Adipocyte (in vitro differentiated cells): ENCODE results near the gene FREY1.

ENCODE experiments used
- DNase-seq: peaks from one replicate; pipeline ENCODE4 v3.0.0-alpha.2; 2015; ENCODE audit warnings: low read depth
- H3K27me3 ChIP-seq: replicated peaks from 2 replicates; pipeline ENCODE4 v1.7.0; 2013; ENCODE audit warnings: mild to moderate bottlenecking, low read length, moderate library complexity; ENCODE audit not compliant: control insufficient read depth, insufficient read depth
- H3K36me3 ChIP-seq: 2 replicates; pipeline ENCODE4 v1.7.0; 2013; ENCODE audit warnings: low read length, mild to moderate bottlenecking, moderate library complexity; ENCODE audit not compliant: control insufficient read depth, insufficient read depth, severe bottlenecking
- H3K4me1 ChIP-seq: 2 replicates; pipeline ENCODE4 v1.7.0; 2013; ENCODE audit warnings: mild to moderate bottlenecking, low read length, moderate library complexity; ENCODE audit not compliant: control insufficient read depth, insufficient read depth
- H3K4me3 ChIP-seq: 2 replicates; pipeline ENCODE4 v1.7.0; 2013; ENCODE audit warnings: mild to moderate bottlenecking, low read length, moderate library complexity
- H3K9ac ChIP-seq: 2 replicates; pipeline ENCODE4 v1.7.0; 2013; ENCODE audit warnings: mild to moderate bottlenecking, low read length, moderate library complexity
- H3K9me3 ChIP-seq: 2 replicates; pipeline ENCODE4 v1.7.0; 2013; ENCODE audit warnings: mild to moderate bottlenecking, low read length, moderate library complexity; ENCODE audit not compliant: control insufficient read depth

The FREY1 gene

GRCh38 chr11:45886816-45887520 lies 20.1 kb downstream of the FREY1 start:
- Histone ChIP-seq H3K4me3 (no peak overlapping the region), H3K9ac (no peak overlapping the region), H3K4me1 (no peaks in the 10 kb centered on the region), H3K9me3 (no peaks in the 10 kb centered on the region), H3K36me3 (peaks cover 11% of the 10 kb centered on the region), H3K27me3 (peaks cover 4% of the 10 kb centered on the region)
- DNase-seq = no peak

GRCh38 chr11:45885921-45886721 lies 20.9 kb downstream of the FREY1 start:
- no peak overlapping the region for H3K9ac ChIP-seq
- no peak for DNase-seq
- H3K9me3 ChIP-seq = no peaks in the 10 kb centered on the region
- H3K4me1 ChIP-seq = peaks cover 2% of the 10 kb centered on the region
- H3K27me3 ChIP-seq = peaks cover 4% of the 10 kb centered on the region
- peaks cover 19% of the 10 kb centered on the region for H3K36me3 ChIP-seq
- H3K4me3 ChIP-seq = peak overlapping the region; percentile 64

- Histone ChIP-seq H3K36me3 (peaks cover 26% of the 10 kb centered on the region), H3K4me3 (peak within 1 kb of the TSS; percentile 70), H3K27me3 (peaks cover 4% of the 10 kb centered on the region), H3K9me3 (no peaks in the 10 kb centered on the region), H3K4me1 (peaks cover 9% of the 10 kb centered on the region), H3K9ac (no peak within 1 kb of the TSS)
- DNase-seq = peak; percentile 74
These were observed 21.7 kb downstream of the FREY1 start, which contains the start of gene MAPK8IP1 for GRCh38 chr11:45885274-45885920. Gene MAPK8IP1, plus strand, starts transcription at chr11:45885651. Its CDS starts 170 bp downstream, at chr11:45885821.

DNA sequence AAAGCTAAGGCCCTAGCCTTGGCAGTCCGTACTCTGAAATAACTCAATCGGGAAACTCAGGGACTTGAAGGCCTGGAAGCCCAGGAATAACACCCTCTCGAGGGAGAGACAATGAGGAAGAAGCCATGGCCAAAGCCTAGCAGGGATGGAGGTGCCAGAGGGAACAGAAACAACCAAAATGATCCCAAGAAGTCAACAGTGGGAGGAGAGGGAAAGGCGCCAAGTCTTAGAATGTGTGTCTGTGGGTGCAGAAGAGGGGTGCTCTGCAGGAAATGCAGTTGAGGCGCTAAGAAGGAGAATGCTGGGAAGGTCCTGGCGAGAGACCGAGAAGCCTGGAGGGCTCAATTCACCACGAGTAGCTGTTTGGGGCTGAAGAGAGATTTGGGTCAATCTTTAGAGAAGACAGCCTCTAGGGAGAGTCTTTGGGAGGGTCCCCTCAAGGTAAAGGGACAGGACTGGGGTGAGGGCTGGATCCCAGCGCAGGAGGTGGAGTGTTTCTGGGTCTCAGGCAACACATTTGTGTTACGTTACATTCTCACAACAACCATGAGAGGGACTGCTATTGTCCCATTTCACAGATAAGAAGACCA lies 22.4 kb downstream of the FREY1 start:
- Histone ChIP-seq H3K9ac (no peak overlapping the region), H3K4me3 (peak overlapping the region; percentile 70), H3K4me1 (peaks cover 16% of the 10 kb centered on the region), H3K36me3 (peaks cover 28% of the 10 kb centered on the region), H3K9me3 (no peaks in the 10 kb centered on the region), H3K27me3 (peaks cover 4% of the 10 kb centered on the region)
- no peak for DNase-seq

DNA sequence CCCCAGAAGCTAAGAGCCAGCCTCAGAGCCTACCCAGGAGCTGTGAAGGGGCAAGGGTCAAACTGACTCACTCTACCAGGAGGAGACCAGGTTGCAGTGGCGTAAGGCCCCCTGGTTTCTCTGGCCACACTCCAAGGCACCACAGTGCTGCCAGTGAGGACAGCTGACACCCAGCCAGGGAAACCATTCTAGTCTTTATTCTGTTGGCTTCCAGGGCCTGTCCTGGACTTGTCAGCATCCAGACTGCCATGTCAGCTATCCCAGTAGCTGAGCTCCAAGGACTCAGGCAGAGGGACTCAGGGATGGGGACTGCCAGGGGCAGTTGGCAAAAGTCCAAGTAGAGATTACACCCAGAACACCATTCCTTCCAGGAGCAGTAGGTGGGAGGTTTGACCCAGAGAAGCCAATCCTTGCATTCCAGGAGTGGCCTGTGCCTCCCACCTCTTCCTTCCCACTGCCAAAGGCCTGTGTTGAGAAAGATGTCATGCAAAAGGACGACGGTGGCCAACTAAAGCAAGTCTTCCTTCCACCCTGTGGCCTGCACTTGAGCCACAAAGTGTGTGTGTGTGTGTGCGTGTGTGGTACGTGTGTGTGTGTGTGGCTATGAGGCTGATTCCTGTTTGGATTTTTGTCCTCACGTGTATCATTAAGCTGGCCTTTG lies 25.2 kb downstream of the FREY1 start:
- no peak overlapping the region for H3K9ac ChIP-seq
- no peak overlapping the region for H3K4me3 ChIP-seq
- no peak for DNase-seq
- H3K36me3 ChIP-seq = peaks cover 49% of the 10 kb centered on the region
- no peaks in the 10 kb centered on the region for H3K9me3 ChIP-seq
- H3K4me1 ChIP-seq = peaks cover 19% of the 10 kb centered on the region
- H3K27me3 ChIP-seq = peaks cover 4% of the 10 kb centered on the region

- Histone ChIP-seq H3K36me3 (peaks cover 55% of the 10 kb centered on the region), H3K9ac (no peak overlapping the region), H3K4me1 (peaks cover 19% of the 10 kb centered on the region), H3K27me3 (peaks cover 4% of the 10 kb centered on the region), H3K9me3 (no peaks in the 10 kb centered on the region), H3K4me3 (no peak overlapping the region)
- DNase-seq = no peak
These were observed 26.1 kb downstream of the FREY1 start for GRCh38 chr11:45880772-45881570.

DNA sequence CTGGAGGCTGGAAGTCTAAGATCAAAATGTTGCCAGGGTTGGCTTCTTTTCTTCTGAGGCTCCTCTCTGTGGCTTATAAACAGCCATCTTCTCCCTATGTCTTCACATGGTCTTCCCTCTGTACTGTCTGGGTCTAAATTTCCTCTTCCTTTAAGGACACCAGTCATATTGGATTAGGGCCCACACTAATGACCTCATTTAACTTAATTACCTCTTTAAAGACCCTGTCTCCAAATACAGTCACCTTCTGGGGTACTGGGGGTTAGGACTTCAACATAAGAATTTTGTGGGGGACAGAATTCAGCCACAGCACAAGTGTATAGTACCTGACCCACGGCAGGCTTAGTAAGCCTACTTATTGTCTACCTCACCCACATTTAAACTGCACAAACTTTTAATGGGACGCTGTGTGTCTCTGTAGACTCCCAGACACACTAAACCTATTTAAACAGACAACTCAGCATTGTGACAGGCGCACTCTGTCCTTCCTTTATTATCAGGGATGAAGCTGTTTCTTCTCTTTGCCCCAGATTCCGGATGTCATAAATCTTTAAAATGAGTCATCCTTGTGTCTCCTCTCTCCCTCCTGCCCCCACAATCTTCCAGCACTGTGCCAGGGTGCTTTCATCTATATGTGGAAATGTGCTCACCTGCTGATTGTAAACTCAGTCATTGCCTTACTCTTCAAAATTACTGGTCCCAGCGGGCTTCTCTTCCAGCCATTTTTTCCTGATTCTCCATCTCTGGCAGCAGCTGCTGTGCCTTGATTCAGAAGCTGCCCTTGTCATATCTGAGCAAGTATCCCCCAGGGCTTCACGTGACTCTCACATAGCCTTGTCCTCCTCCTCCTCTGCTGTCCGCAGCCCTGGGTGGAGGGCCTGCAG lies 27.0 kb downstream of the FREY1 start:
- Histone ChIP-seq H3K36me3 (peaks cover 63% of the 10 kb centered on the region), H3K9ac (no peak overlapping the region), H3K4me1 (peaks cover 19% of the 10 kb centered on the region), H3K27me3 (peaks cover 2% of the 10 kb centered on the region), H3K9me3 (no peaks in the 10 kb centered on the region), H3K4me3 (no peak overlapping the region)
- no peak for DNase-seq

DNA sequence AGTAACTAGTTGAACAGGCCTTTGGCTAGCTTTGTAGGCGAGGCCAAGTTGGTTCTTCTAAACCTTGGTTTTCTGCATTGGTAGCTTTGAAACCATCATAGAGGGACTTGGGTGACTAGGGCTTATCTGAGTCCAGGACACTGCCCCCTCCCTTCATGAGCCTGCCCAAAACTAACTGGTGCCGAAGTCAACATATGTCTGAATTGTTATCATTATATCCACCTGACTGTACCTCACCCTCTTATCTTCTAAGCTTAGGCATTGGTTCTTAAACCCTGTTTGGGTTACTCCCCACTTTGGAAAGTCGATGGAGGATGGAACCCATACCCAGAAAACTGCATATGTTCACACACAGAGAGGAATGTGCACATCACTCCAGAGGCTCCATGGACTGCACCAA lies 29.2 kb downstream of the FREY1 start:
- no peak overlapping the region for H3K4me3 ChIP-seq

GRCh38 chr11:45877221-45877620 lies 29.9 kb downstream of the FREY1 start:
- Histone ChIP-seq H3K9ac (no peak overlapping the region), H3K27me3 (no peaks in the 10 kb centered on the region), H3K4me1 (peaks cover 19% of the 10 kb centered on the region), H3K36me3 (peaks cover 71% of the 10 kb centered on the region), H3K9me3 (no peaks in the 10 kb centered on the region), H3K4me3 (no peak overlapping the region)
- no peak for DNase-seq

More for the DNA sequence above, 29.2 kb downstream of the FREY1 start:
- Histone ChIP-seq H3K36me3 (peaks cover 75% of the 10 kb centered on the region), H3K9me3 (no peaks in the 10 kb centered on the region), H3K9ac (no peak overlapping the region), H3K4me1 (peaks cover 19% of the 10 kb centered on the region), H3K27me3 (no peaks in the 10 kb centered on the region)
- DNase-seq = no peak
